Right lobe of liver (tissue), 6 donors: ENCODE measurements around the gene IGF2BP2. TPM values are rescaled to one million over a fixed set of nuclear protein-coding genes. Genes with fewer than 3 reads are reported as not detected.

Source experiments
- ATAC-seq, 4 donors: fragments of 200-7000 bp; cut with Tn5 transposase; one replicate each; pipeline ENCODE4 v1.9.1; 2020; ENCODE audit warnings: mild to moderate bottlenecking in 4 of 4, moderate library complexity in 4 of 4
- DNase-seq, 3 donors: peaks; one replicate each; pipeline ENCODE4 v3.0.0-alpha.2; 2020
- H3K27ac ChIP-seq, 3 donors: fragments of 200-600 bp; one replicate each; pipeline ENCODE4 v1.8.0; 2022
- H3K27me3 ChIP-seq, 2 donors: fragments of 200-600 bp; one replicate each; pipeline ENCODE4 v1.8.0; 2022
- H3K36me3 ChIP-seq, 4 donors: fragments of 200-600 bp; sonication (generic) in 1 of 4; one replicate each; pipeline versions ENCODE4 v1.5.1 to v1.8.0; 2017 to 2022; ENCODE audit warnings: control low read depth in 1 of 4
- H3K4me1 ChIP-seq, 4 donors: fragments of 200-600 bp; sonication (generic) in 1 of 4; one replicate each; pipeline versions ENCODE4 v1.5.1 to v1.8.0; 2017 to 2022; ENCODE audit warnings: control low read depth in 1 of 4
- H3K4me3 ChIP-seq, 3 donors: fragments of 200-600 bp; one replicate each; pipeline ENCODE4 v1.8.0; 2022
- H3K9me3 ChIP-seq, 4 donors: fragments of 200-600 bp; sonication (generic) in 1 of 4; one replicate each; pipeline versions ENCODE4 v1.5.1 to v1.8.0; 2017 to 2022; ENCODE audit warnings: control low read depth in 1 of 4
- CTCF ChIP-seq, 4 donors: fragments of 200-600 bp in 3 of 4; fragments of 450-650 bp in 1 of 4; IDR thresholded peaks; one replicate each; pipeline versions ENCODE4 v1.5.1 to v1.8.0; 2016 to 2022; ENCODE audit warnings: antibody characterized with exemption in 4 of 4, mild to moderate bottlenecking in 2 of 4
- POLR2A ChIP-seq: fragments of 450-650 bp; IDR thresholded peaks from one replicate; pipeline ENCODE4 v1.6.1; 2017; ENCODE audit warnings: antibody characterized with exemption, mild to moderate bottlenecking
- WGBS: methylation state at CpG from one replicate; pipeline ENCODE4 v1.1.6; 2018; ENCODE audit warnings: low coverage, low lambda C conversion rate; ENCODE audit not compliant: insufficient coverage; ENCODE audit errors: missing lambda C conversion rate; 5-methylcytosine and 5-hydroxymethylcytosine counted together
- intact Hi-C, 2 donors: fragments of 100-400 bp; cut with DNase I; formaldehyde crosslinking; loops; one replicate each; pipeline versions ENCODE4 v1.11.2 to v1.14.1; 2022
- total RNA-seq, 6 experiments: library from RNA; depleted of rRNA in 2 of 6; stranded (reverse); fragments of >200 nt in 2 of 6; fragmentation: NEBNext Ultra II Directional in 3 of 6; extraction: Animal tissue kit (Norgen Biotek cat#: 25700) in 3 of 6; gene quantifications; one replicate each; pipeline versions ENCODE4 v1.1.0 to v1.2.4, GENCODE V29; 2016 to 2023
- donor health status: DM: no; HTN: yes; CAD: no.
- donor health status: DM: no; HTN: no; CAD: no.
- donor health status: DM: no; HTN: no; CAD: no.
- donor health status: DM: no; HTN: yes; CAD: no.
- donor health status: DM: no; HTN: yes; CAD: no.

Gene IGF2BP2
- total RNA-seq, 6 experiments from 2014 or later: 0.99 to 3.0 (median 1.8) TPM

GRCh38 chr3:185753354-185753753 lies 71.5 kb downstream of the IGF2BP2 start:
- no peak overlapping the region for H3K27ac ChIP-seq
- WGBS: 41% methylated on average over 5 of the region's 5 CpGs
- ATAC-seq (no peak), DNase-seq (no peak)
- no peaks in the 10 kb centered on the region for H3K4me1 ChIP-seq
- H3K27me3 ChIP-seq: no peaks in the 10 kb centered on the region
- no peaks in the 10 kb centered on the region for H3K9me3 ChIP-seq
- no peak overlapping the region for H3K4me3 ChIP-seq
- intact Hi-C loops: no loop called here
- H3K36me3 ChIP-seq: no peaks in the 10 kb centered on the region
- TF ChIP-seq CTCF (IDR thresholded peaks at IDR 0.05) (no peak), POLR2A (no peak)

GRCh38 chr3:185750702-185751101 lies 74.1 kb downstream of the IGF2BP2 start:
- no peak for ATAC-seq
- H3K27ac ChIP-seq: no peak overlapping the region

GRCh38 chr3:185750015-185750414 lies 74.8 kb downstream of the IGF2BP2 start:
- 90% methylated on average over 1 of the region's 1 CpG for WGBS
- ATAC-seq: no peak
- H3K27ac ChIP-seq: no peak overlapping the region

More at GRCh38 chr3:185750702-185751101, 74.1 kb downstream of the IGF2BP2 start:
- WGBS: 67% methylated on average over 3 of the region's 5 CpGs
- DNase-seq: no peak
- intact Hi-C loops: no loop called here
- no peaks in the 10 kb centered on the region for H3K36me3 ChIP-seq
- no peaks in the 10 kb centered on the region for H3K9me3 ChIP-seq
- TF ChIP-seq POLR2A (no peak), CTCF (IDR thresholded peaks at IDR 0.05) (no peak)
- no peaks in the 10 kb centered on the region for H3K27me3 ChIP-seq
- no peak overlapping the region for H3K4me3 ChIP-seq
- no peaks in the 10 kb centered on the region for H3K4me1 ChIP-seq

GRCh38 chr3:185746470-185746869 lies 78.4 kb downstream of the IGF2BP2 start:
- Histone ChIP-seq H3K36me3 (no peaks in the 10 kb centered on the region), H3K27me3 (no peaks in the 10 kb centered on the region), H3K4me1 (no peaks in the 10 kb centered on the region), H3K4me3 (no peak overlapping the region), H3K9me3 (no peaks in the 10 kb centered on the region), H3K27ac (no peak overlapping the region)
- intact Hi-C loops: no loop called here
- DNase-seq (no peak), ATAC-seq (no peak)
- TF ChIP-seq POLR2A: no peak
- no peak for TF ChIP-seq CTCF (IDR thresholded peaks at IDR 0.05)
- WGBS: 60% methylated on average over 5 of the region's 5 CpGs

More at GRCh38 chr3:185750015-185750414, 74.8 kb downstream of the IGF2BP2 start:
- intact Hi-C loops: no loop called here
- H3K4me1 ChIP-seq: no peaks in the 10 kb centered on the region
- no peak overlapping the region for H3K4me3 ChIP-seq
- H3K9me3 ChIP-seq: no peaks in the 10 kb centered on the region
- H3K36me3 ChIP-seq: no peaks in the 10 kb centered on the region
- TF ChIP-seq CTCF (IDR thresholded peaks at IDR 0.05) (no peak), POLR2A (no peak)
- DNase-seq: no peak
- H3K27me3 ChIP-seq: no peaks in the 10 kb centered on the region
